Muscle of arm (tissue), 12 donors: ENCODE measurements around the gene SNX18. TPM values are rescaled to one million over a fixed set of nuclear protein-coding genes. Genes with fewer than 3 reads are reported as not detected.
"Not testable (repeated sequence)": the region's sequence is repeated elsewhere in the genome, so short reads cannot be mapped to it uniquely, and the experiment has no call there.

Source experiments
- DNase-seq: peaks from one replicate; pipeline ENCODE4 v3.0.0-alpha.2; 2013
- polyA plus RNA-seq, 12 donors: library from polyadenylated mRNA; unstranded; fragments of 120-200 nt; gene quantifications; one replicate each; pipeline ENCODE4 v1.2.1, GENCODE V29; 2013; ENCODE audit not compliant: insufficient read length in 12 of 12

SNX18 gene
- polyA plus RNA-seq, 12 donors, result 23.5 to 38.2 (median 30.7) TPM; not detected in 1

DNA sequence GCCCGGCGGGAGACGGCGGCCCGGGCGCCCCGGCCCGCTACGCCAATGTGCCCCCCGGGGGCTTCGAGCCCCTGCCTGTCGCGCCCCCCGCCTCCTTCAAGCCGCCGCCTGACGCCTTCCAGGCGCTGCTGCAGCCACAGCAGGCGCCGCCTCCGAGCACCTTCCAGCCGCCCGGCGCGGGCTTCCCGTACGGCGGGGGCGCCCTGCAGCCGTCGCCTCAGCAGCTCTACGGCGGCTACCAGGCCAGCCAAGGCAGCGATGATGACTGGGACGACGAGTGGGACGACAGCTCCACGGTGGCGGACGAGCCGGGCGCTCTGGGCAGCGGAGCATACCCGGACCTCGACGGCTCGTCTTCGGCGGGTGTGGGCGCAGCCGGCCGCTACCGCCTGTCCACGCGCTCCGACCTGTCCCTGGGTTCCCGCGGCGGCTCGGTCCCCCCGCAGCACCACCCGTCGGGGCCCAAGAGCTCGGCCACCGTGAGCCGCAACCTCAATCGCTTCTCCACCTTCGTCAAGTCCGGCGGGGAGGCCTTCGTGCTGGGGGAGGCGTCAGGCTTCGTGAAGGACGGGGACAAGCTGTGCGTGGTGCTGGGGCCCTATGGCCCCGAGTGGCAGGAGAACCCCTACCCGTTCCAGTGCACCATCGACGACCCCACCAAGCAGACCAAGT is 723 bp downstream of the SNX18 start:
- no peak for DNase-seq

DNA sequence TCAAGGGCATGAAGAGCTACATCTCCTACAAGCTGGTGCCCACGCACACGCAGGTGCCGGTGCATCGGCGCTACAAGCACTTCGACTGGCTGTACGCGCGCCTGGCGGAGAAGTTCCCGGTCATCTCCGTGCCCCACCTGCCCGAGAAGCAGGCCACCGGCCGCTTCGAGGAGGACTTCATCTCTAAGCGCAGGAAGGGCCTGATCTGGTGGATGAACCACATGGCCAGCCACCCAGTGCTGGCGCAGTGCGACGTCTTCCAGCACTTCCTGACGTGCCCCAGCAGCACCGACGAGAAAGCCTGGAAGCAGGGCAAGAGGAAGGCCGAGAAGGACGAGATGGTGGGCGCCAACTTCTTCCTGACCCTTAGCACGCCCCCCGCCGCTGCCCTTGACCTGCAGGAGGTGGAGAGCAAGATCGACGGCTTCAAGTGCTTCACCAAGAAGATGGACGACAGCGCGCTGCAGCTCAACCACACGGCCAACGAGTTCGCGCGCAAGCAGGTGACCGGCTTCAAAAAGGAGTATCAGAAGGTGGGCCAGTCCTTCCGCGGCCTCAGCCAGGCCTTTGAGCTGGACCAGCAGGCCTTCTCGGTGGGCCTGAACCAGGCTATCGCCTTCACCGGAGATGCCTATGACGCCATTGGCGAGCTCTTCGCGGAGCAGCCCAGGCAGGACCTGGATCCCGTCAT is 1.4 kb downstream of the SNX18 start:
- DNase-seq, result no peak

DNA sequence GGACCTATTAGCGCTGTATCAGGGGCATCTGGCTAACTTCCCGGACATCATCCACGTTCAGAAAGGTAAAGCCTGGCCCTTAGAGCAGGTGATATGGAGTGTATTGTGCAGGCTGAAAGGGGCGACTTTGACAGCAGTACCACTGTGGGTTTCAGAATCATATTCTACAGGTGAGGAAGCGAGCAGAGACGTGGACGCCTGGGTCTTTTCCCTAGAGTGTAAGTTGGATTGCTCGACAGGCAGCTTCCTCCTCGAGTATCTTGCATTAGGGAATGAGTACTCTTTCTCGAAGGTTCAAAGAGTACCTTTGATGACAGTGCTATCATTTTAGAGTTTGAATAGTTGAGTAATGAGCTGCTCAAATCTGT is 1.9 kb downstream of the SNX18 start:
- DNase-seq, result no peak

DNA sequence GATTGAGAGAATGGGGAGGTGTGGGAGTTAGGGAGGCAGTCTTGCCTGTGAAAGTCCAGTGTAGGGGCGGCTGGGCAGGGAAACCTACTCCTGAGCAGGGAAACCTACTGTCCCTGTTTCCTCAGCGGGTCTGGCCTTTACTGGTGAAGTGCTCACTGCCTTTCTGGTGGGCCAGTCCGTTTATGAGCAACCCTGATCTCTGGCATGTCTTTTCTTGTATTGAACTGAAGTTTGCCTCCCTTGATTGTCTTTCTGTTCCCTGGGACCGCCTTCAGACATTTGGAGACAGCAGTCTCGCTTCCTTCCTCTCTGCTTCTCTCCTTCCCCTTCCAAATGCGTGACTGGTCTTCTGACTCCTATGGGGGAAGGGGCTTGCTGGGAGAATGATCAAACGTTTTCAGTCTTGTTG is 2.9 kb downstream of the SNX18 start:
- DNase-seq, result peak; percentile 64

GRCh38 chr5:54520940-54521339 is 3.4 kb downstream of the SNX18 start:
- no peak for DNase-seq

- DNase-seq, result no peak
Observed at GRCh38 chr5:54521856-54522479, 4.4 kb downstream of the SNX18 start.

DNA sequence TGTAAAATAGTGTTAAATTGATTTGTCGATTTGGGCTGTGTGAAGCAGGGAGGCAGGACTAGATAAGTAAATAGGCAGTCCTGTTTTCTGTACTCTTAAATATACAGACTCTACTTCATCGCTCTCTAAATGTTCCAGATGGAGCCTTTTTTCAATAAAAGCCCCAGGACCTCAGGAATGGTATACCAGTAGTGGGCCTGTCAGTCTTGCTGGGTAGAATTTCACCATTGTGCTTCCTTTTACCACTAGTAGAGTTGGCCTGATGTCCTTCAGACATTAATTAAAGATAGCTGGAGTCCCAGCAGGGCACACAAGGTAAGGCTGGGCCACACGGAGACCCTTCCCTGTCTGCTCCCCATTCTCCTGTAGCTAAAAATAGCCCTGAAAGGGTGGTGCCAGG is 6.0 kb downstream of the SNX18 start:
- no peak for DNase-seq

GRCh38 chr5:54524082-54524481 is 6.5 kb downstream of the SNX18 start:
- no peak for DNase-seq

GRCh38 chr5:54524704-54525103 is 7.1 kb downstream of the SNX18 start:
- no peak for DNase-seq

DNA sequence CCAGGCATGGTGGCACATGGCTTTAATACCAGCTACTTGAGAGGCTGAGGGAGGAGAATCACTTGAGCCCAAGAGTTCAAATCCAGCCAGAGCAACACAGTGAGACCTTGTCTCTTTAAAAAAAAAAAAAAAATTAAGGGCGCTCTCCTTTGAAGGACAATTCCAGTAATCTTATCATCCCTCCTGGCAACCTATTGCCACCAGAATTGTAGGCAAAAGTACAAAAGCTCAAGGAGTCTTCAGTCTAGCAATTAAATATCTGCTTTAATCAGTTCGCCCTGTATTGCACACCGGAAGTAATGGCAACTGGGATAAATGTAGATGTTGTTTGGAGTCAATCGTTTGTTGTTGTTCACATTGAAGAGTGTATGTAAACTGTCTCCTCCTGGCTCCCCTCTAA is 7.7 kb downstream of the SNX18 start:
- DNase-seq, result no peak

DNA sequence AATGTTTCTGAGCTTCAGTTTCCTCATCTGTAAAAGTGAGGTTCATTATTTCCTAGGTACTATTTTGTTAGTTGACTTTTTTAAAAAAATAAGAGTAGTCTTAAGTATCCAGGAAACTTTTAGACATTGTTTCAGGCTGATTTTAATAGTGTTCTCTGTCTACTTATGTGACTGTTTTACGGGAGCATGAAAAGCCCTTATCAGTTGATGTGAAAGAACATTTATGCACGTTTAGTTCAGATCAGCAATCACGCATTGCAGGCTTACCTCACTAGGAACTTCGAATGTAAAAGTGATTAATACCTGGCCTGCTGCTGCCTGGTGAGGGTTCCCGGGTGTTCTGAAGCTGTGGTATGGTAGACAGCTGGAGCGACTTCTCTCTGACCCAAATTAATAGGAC is 8.1 kb downstream of the SNX18 start:
- no peak for DNase-seq

DNA sequence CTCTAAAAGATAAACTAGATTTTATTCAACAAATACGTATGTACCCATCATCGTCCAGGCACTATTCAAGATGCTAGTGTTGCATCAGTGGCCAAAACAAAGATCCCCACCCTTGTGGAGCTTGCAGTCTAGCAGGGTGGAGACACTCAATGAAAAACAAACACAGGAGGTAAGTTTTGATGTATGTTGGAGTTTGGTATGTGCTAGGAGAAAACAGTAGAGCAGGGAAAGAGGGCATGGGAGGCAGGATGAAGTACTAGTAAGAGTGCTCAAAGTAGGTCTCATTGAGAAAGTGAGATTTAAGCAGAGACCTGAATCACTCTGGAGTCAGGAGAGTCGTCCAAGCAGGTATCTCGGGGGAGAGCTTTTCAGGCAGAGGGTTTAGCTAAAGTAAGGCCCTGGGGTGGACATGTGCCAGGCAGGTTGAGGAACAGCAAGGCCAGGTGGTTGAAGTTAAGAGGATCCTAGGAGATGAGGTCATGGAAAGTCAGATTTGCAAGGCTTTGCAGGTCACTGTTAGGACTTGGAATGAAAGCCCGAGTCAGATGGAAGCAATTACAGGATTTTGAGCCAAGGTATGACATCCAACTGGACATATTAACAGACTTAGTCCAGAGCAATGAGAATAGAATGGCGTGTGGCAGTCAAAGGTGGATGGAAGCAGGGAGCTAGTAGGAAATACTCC is 9.2 kb downstream of the SNX18 start:
- DNase-seq, result peak; percentile 80

DNA sequence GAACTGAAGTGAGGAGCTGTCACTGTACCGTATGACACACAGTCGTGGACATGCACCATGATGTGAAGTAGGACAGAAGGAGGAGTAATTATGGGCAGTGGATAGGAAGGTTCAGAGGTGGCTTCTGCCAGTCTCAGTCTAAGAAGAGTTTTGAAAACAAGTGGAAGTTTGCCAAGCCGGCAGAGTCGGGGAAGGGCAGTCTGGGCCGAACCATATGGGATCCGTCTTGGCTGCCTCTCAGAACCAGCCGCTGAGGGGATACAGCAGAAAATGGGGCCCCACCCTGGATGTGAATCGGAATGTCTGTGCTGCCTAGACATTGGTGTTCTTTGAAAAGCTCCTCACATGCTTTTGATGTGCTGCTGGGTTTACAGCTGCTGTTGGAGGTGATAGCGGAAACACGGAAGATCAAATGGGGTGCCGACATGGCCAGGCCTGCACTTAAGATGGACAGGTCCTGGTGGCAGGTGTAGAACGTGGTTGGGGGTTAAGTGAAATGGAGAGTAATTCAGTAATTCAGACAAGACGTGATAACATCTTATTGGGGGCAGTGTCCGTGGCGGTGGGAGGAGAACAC is 11.2 kb downstream of the SNX18 start:
- no peak for DNase-seq

DNA sequence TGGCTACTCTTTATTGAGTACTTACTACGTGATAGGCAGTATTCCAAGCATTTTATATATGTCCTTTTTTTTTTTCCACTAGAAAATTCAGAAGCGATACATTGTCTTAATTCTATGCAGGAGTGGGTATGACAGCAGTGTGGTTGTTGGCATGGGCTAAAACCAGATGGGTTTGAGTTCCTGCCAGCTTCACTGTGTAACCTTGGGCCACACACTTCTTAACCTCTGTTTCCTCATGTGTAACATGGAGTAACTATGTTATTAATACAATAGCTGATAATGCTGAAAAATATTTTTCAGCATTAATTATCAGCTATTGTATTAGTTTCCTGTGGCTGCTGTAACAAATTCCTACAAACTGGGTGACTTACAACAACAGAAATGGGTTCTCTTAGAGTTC is 12.0 kb downstream of the SNX18 start:
- no peak for DNase-seq

- no peak for DNase-seq
Observed at GRCh38 chr5:54531546-54531945, 14.0 kb downstream of the SNX18 start.

GRCh38 chr5:54533541-54534190 is 16.1 kb downstream of the SNX18 start:
- DNase-seq, result peak; percentile 40

DNA sequence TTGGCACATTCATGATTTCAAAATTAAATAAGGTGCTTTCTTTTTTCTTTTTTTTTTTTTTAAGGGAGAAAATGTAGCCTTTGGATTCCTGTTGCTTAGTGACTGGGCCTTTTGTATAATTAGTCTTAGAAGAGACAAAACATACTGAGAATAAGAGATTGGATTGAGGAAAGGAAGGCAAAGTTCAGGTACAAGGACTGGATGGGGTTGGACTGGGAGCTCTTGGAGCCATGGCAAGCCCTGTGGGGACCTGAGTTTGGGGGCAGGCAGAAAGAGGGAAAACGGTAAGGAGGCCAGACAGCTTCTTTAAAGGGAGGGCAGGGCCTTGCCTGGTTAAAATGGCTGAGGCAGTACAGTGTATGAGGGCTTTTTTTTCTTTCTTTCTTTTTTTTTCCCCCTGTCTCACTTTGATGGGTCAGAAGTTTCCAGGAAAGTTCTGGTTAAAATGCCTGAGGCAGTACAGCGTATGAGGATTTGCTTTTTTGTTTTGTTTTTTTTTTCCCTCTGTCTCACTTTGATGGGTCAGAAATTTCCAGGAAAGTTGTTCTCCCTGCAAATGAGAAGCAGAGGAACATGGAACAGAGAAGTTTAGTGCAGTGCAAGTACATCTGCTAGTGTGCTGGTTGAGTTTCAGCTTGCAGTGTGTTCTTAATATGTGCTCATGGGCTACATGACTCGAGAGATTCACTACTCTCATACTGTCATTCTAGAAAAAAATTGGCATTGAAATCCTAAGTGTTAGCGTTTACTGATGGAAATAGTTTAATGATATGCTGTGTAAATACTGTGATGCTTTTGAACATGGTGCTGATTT is 16.8 kb downstream of the SNX18 start:
- DNase-seq, result no peak

- DNase-seq, result no peak
Observed at GRCh38 chr5:54535149-54535844, 17.7 kb downstream of the SNX18 start.

- not testable (repeated sequence) for DNase-seq
Observed at GRCh38 chr5:54536375-54536774, 18.8 kb downstream of the SNX18 start.

GRCh38 chr5:54536861-54537260 is 19.3 kb downstream of the SNX18 start:
- DNase-seq, result not testable (repeated sequence)
